IPS DF 19.7 (cell line): ENCODE measurements around the gene LIG4.
"Not testable (repeated sequence)": the region's sequence is repeated elsewhere in the genome, so short reads cannot be mapped to it uniquely, and the experiment has no call there.

Experiments
- DNase-seq: peaks from one replicate; pipeline ENCODE4 v3.0.0-alpha.2; 2013; ENCODE audit warnings: low read depth, low spot score

Gene LIG4

DNA sequence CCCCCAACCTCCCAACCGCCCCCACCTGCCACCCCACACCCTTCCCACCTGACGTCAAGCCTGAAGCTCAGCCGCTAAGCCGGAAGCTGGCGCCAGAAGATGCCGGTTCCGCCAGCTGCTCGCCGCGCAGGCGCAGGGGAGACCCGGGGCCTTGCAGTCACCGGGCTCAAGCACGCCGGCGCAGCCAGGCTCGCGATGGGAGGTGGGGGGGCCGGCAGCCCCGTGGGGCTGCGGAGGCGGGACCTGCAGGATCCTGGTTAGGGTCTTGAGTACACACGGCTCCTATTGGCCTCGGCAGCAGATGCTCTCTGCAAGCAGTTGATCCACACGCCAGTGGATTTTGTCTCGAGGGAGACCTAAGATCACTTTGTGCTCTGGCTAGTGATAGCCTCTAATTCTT lies at the start of gene LIG4:
Gene LIG4, minus strand, starts transcription at position 101 of the 400 bp plus-strand sequence. CDS start 4,268 bp downstream, outside the sequence.
- DNase-seq = peak; percentile 68

GRCh38 chr13:108263621-108264355 lies 48.5 kb upstream of the LIG4 start:
- DNase-seq = no peak

DNA sequence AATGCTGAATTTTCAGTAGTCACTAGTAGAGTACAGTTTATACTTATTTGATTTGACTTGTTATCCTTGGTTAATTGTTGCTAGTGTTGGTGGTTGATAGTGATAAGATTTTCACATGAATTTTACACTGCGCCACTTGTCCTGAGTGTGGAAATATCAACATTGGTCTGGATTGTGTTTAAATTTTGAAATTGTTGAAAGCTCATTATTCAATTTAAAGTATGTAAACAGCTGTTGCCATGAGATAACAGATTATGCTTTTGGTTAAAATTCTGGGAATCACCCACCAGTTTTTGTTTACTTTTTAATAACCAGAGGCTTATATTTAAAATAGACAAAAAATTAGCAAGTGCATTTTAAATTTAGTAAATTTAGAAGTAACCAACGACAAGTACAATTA lies 41.9 kb upstream of the LIG4 start:
- DNase-seq = no peak

GRCh38 chr13:108249150-108249549 lies 33.8 kb upstream of the LIG4 start:
- no peak for DNase-seq

- no peak for DNase-seq
These were observed 15.0 kb upstream of the LIG4 start for GRCh38 chr13:108230377-108230776.

DNA sequence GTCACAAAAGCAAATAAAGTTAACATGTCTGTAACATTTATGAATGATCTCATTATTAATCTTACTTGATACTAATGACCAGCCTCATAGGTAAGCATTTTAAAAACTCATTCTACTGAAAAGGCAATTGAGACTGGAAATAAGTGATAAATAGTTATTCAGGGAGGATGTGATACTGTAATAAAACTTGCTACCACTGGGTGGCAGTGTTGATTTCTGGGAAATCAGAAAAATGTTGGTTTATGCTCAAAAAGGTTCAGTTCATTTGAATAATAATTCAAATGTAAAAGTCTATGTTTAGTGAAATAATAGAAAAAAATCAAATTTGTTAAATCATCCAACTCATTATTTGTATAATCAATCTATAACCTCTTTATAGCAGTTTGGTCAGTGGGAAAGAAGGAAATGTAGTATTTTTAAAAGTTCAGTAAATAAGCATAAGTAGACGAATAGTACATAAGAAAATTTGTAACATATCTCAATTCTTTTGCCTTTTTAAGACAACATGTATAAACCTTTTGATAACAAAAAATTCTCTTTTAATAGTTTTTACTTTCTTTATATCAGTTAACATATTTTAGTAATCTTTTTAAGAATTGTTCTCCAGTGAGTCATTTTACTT lies 12.4 kb upstream of the LIG4 start:
- no peak for DNase-seq

GRCh38 chr13:108226184-108226583 lies 10.8 kb upstream of the LIG4 start:
- DNase-seq = no peak

GRCh38 chr13:108225440-108225839 lies 10.1 kb upstream of the LIG4 start:
- DNase-seq = no peak

DNA sequence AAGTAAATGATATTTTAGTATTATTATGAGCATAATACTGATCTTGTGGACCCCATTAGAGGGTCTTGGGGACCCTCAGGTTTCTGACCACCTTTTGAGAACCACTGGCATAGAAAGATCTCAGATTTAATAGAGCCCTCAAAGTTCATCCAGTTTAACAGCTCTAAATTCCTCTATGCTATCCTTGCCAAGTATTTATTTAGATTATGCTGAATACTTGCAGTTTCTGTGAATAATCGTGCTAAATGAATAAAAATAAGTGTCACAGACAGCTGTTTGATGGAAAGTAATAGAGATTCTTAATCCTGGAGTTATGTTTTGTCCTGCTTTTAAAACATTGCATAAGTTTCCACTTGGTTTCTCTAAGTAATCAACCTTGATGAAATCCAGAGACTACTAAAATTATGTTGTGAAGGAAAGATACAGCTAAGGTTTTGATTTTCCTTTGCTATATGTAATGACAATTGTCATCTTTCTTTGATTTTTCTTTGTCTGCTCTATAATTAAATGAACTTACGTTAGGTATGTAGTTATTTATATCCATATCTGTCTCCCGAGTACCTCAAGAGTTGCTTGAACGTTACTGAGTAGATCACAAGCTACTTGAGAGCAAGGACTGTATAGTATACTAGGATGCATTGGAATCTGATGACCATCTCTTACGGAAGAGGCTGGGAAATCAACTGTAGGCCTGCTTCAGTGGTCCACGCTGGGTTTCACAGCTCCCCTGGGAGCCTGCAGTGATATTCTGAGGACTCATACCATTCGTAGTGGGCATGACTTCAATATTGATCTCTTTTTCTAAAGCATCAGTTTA lies 8.6 kb upstream of the LIG4 start:
- no peak for DNase-seq

DNA sequence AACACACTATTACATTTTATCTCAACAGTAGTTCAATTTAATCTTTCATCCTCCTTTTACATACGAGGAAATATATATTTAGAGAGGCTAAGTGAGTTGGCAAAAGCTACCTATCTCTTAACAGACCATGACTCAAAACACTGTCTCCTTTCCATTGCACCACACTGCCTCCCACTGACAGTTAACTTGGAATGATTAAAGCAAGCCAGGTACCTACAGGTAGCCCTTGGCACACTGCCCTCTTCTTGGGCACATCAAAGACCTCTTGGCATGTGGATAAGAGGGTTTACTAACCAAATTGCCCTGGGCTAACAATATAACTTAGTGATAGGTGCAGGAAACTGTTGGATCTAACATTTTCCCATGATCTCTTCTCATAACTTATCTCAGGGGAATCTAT lies 4.7 kb upstream of the LIG4 start:
- no peak for DNase-seq

DNA sequence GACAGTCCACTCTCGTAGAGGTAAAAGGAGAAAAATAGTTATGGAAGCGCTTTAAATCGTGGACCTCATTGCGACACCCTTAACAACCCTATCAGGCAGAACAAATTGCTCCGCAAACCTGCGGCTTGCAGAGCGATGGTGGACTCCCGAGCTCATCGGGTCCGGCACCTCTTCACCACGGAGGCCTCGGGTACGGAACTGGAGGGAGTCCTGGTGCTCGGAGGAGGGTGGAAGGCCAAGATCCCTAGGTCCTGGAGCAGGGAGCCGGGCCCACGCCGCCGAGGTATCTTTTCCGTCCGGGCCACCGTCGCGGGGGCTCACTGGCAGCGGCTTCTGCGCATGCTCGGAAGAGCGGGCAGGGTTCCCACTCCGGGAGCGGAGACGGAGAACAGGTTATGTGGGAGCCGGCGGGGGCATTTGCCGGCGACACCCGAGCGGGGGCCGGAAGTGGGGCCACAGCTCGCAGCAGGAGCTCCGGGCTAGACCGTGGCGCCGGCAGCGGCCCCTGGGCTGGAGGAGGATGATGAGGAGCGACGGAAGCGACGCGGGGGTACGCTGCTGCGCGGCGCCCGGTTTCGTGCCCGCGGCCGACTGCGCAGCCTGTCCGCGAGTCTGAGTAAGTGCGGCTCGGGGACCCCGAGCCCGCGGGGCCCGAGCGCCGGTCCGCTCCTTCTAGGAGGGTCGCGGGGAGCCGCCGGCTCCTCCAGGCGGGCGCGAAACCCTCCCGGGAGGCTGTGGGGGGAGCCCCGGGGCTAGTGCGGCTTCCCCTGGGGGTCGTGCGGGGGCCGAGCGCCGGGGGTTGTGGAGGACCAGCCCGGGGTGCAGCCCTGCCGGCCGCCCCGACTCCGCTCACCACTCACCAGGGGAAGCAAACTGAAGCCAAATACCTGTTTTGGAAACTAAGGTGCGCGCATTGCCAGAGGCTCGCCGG lies 3.0 kb upstream of the LIG4 start, which contains the start of gene ABHD13:
Gene ABHD13, plus strand, starts transcription at position 349 of the 931 bp plus-strand sequence. CDS start 10,827 bp downstream, outside the sequence.
- peak; percentile 54 for DNase-seq

DNA sequence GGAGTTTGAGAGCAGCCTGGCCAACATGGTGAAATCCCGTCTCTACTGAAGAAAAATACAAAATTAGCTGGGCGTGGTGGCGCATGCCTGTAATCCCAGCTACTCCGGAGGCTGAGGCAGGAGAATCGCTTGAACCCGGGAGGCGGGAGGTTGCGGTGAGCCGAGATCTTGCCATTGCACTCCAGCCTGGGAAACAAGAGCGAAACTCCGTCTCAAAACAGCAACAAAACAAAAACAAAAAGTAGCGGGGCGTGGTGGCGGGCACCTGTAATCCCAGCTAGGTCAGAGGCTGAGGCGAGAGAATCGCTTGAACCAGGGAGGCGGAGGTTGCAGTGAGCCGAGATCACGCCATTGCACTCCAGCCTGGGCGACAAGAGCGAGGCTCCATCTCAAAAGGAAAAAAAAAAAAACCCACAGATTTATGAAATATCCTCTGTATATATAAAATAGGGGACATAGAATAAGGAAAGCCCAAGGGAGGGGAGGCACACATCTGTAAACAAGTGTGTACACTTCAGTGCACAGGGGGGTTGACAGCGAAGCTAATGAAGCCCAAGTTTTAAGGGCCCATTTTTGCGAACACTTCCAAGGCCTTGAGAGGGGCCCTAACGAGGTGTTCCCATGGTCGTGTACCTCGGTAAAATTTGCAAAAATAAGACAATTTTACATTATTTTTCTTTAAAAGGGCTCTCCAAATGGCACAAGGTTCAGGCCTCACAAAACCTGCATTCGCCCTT lies 2.1 kb upstream of the LIG4 start:
- DNase-seq = not testable (repeated sequence)

- DNase-seq = peak; percentile 9
These were observed 680 bp downstream of the LIG4 start for GRCh38 chr13:108214441-108215271.

- DNase-seq = no peak
These were observed 1.4 kb downstream of the LIG4 start for GRCh38 chr13:108213946-108214345.

DNA sequence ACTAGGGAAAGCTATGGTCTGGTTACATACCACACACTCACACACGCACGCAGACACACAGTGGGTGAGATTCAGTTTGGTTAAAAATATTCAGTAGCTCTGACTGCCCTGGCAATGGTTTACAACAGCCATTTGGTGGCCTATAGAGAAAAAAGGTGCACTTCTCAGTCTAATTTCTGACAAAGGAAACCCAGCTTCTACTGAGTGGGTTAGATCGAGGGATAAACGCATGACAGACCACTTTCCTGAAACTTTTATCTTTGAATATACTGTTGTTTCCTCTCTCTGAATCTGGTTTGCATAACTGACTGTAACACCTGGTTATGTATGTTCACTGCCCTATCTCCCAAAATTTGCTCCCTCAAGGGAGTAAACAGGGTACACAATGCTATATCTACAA lies 2.5 kb downstream of the LIG4 start:
- DNase-seq = no peak

DNA sequence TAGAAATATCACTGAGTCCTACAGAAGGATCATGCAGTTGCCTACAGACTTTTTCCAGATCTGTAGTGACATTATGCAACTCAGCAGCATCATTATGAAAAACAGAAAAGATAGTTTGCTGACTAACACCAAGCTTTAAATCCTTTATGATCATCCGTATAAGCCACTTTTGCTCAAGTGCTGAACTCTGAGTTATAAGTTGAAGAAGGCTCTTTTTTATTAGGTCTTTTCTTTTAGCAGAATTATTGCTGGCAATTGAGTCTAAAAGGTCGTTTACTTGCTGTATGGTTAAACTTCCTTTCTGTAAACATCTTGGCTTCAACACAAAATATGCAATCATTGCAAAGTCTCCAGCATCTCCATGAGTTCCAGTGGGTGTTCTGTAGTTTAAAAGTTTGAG lies 4.8 kb downstream of the LIG4 start:
- no peak for DNase-seq

GRCh38 chr13:108200781-108201398 lies 14.4 kb downstream of the LIG4 start:
- DNase-seq = no peak

DNA sequence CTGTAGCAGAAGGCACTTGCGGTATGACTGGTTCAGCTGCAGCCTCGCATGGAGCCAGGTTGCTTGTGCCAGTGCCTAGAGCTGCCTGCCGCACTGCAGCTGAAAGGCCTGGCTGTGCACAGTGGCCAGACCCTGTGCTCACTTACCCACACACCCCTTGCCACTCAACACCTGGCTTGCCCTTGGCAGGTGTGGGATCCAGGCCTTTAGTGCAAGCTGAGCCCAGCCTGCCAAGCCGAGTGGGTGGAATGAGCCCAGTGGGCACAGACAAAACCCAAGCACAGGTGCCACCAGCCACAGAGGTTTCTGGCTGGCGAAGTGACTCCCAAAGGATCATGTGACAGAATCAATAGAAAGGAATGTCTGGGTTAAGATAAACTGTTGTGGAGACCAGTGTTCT lies 19.5 kb downstream of the LIG4 start:
- no peak for DNase-seq

GRCh38 chr13:108195146-108195545 lies 20.2 kb downstream of the LIG4 start:
- no peak for DNase-seq
